ENCODE measurements around the gene PTGDS. TPM values are rescaled to one million over a fixed set of nuclear protein-coding genes. Genes with fewer than 3 reads are reported as not detected.

Gene PTGDS
- total RNA-seq, 1 experiment from 2014 or later, result 3.6 TPM

DNA sequence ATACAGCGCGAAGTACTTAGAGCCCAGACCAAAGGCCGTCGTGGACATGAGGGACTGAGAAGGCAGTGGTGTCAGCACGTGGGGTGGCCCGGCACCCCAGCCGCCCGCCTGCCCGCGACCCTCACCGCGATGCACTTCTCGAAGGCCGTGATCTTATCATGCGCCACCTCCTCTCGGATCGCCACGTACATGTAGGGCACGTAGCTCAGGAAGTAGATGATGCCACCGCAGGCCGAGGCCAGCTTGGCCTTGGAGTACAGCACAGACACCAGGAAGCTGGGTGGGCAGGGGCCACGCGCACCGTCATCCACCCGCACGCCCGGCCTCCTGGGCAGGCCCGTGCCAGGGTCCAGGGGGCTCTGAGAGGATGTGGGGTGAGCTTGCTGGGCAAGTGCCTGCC is 39.8 kb downstream of the PTGDS start:
- no peak overlapping the region for H3K27ac ChIP-seq (ENCODE audit: insufficient read length, low read depth, low read length)

More for the DNA sequence above, 39.8 kb downstream of the PTGDS start:
- Histone ChIP-seq H4K91ac (ENCODE audit: insufficient read length, low read depth, low read length) (no peak overlapping the region), H2AK5ac (ENCODE audit: insufficient read length, low read length) (no peak overlapping the region), H3K56ac (ENCODE audit: insufficient read length, low read depth, low read length) (no peak overlapping the region), H4K5ac (ENCODE audit: insufficient read length, low read depth, low read length) (no peak overlapping the region), H3K79me1 (ENCODE audit: insufficient read depth, low read depth, low read length, poor library complexity, severe bottlenecking) (no peaks in the 10 kb centered on the region), H3K4me2 (ENCODE audit: insufficient read depth, insufficient read length, low read length) (no peak overlapping the region), H2BK20ac (ENCODE audit: low read depth, low read length, poor library complexity, severe bottlenecking) (no peak overlapping the region), H4K8ac (replicated peaks; ENCODE audit: insufficient read length, low read depth, low read length) (no peak overlapping the region), H3K4ac (ENCODE audit: low read depth, low read length) (no peak overlapping the region), H4K20me1 (ENCODE audit: control insufficient read depth, insufficient read depth, insufficient read length) (peaks cover under 1% of the 10 kb centered on the region), H2BK5ac (ENCODE audit: insufficient read length, low read length) (no peak overlapping the region), H3K27me3 (ENCODE audit: insufficient read depth, low read length) (no peaks in the 10 kb centered on the region), H2BK15ac (ENCODE audit: low read depth, low read length) (no peak overlapping the region), H3K4me1 (ENCODE audit: insufficient read depth, low read length) (no peaks in the 10 kb centered on the region), H3K9me3 (ENCODE audit: control insufficient read depth, low read depth, low read length) (no peaks in the 10 kb centered on the region), H3K9ac (ENCODE audit: extremely low read depth, insufficient read length, low read length) (no peak overlapping the region), H2AFZ (ENCODE audit: low read length) (no peak overlapping the region), H3K23me2 (ENCODE audit: insufficient read length, low read depth, low read length, poor library complexity, severe bottlenecking) (no peaks in the 10 kb centered on the region), H2BK12ac (ENCODE audit: insufficient read length, low read depth, low read length) (no peak overlapping the region), H3K18ac (ENCODE audit: insufficient read length, low read depth, low read length) (no peak overlapping the region), H3K23ac (ENCODE audit: insufficient read length, low read depth, low read length) (no peak overlapping the region), H3K79me2 (ENCODE audit: insufficient read depth, low read length) (no peaks in the 10 kb centered on the region), H3K14ac (ENCODE audit: insufficient read depth, low read length) (no peak overlapping the region), H2BK120ac (ENCODE audit: low read depth, low read length, poor library complexity, severe bottlenecking) (no peak overlapping the region), H3T11ph (ENCODE audit: low read length) (no peak overlapping the region)
- H3K4me3 Mint-ChIP-seq, result no peak overlapping the region; a peak in 1 of 5 replicates
- no peaks in the 10 kb centered on the region for H3K9me3 Mint-ChIP-seq
- no CpG with 5 or more reads among the region's 28 CpGs for WGBS (ENCODE audit: extremely low coverage, insufficient read length, low lambda C conversion rate)
- H3K36me3 Mint-ChIP-seq (ENCODE audit: insufficient read depth in 1 of 3, low read depth in 3 of 3), result peaks cover 4 to 13% (median 6%) of the 10 kb centered on the region in 3 experiments; a peak in 4 of 7 replicates
- TF ChIP-seq, protein P1, sequence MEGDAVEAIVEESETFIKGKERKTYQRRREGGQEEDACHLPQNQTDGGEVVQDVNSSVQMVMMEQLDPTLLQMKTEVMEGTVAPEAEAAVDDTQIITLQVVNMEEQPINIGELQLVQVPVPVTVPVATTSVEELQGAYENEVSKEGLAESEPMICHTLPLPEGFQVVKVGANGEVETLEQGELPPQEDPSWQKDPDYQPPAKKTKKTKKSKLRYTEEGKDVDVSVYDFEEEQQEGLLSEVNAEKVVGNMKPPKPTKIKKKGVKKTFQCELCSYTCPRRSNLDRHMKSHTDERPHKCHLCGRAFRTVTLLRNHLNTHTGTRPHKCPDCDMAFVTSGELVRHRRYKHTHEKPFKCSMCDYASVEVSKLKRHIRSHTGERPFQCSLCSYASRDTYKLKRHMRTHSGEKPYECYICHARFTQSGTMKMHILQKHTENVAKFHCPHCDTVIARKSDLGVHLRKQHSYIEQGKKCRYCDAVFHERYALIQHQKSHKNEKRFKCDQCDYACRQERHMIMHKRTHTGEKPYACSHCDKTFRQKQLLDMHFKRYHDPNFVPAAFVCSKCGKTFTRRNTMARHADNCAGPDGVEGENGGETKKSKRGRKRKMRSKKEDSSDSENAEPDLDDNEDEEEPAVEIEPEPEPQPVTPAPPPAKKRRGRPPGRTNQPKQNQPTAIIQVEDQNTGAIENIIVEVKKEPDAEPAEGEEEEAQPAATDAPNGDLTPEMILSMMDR (conservative IDR thresholded peaks at IDR 0.05), result no peak
- H3K27ac Mint-ChIP-seq, result no peak overlapping the region
- H3K27me3 Mint-ChIP-seq (ENCODE audit: low read depth), result no peaks in the 10 kb centered on the region
- H3K4me1 Mint-ChIP-seq, result no peaks in the 10 kb centered on the region; a peak in 1 of 4 replicates
- no peak for DNase-seq
